Measurements from ENCODE around the gene NCSTN. TPM values are rescaled to one million over a fixed set of nuclear protein-coding genes. Genes with fewer than 3 reads are reported as not detected.

NCSTN gene
- total and polyA plus RNA-seq, 9 of the 15 experiments (the other 6 are each of a cell fraction or from before 2014, with no cell fraction given): 21.3 to 91.1 (median 57.9) TPM

GRCh38 chr1:160353223-160353622 is 10.0 kb downstream of the NCSTN start:
- ATAC-seq (no peak), DNase-seq (ENCODE audit: extremely low read depth in 1 of 4, low spot score in 3 of 4) (no peak), FAIRE-seq (no peak)
- Histone ChIP-seq H4K20me1 (replicated peaks; ENCODE audit: control insufficient read depth, insufficient read depth, low read length) (no peaks in the 10 kb centered on the region; the same call in 1 of the 2 replicates), H3K9ac (ENCODE audit: insufficient read depth in 1 of 2, low read depth in 2 of 2, low read length in 2 of 2) (no peak overlapping the region), H2AFZ (ENCODE audit: low read depth, low read length) (no peak overlapping the region), H3K4me1 (replicated peaks in 1 of 2; ENCODE audit: control insufficient read depth in 2 of 2, insufficient read depth in 2 of 2, low read length in 2 of 2) (no peaks in the 10 kb centered on the region), H3K9me3 (replicated peaks; ENCODE audit: control insufficient read depth, insufficient read depth, low read depth, low read length) (no peaks in the 10 kb centered on the region), H3K4me2 (ENCODE audit: insufficient read depth, low read length) (no peak overlapping the region), H3K79me2 (ENCODE audit: control insufficient read depth, insufficient read depth, low read length) (no peaks in the 10 kb centered on the region), H3K27me3 (ENCODE audit: control insufficient read depth in 2 of 2, insufficient read depth in 2 of 2, low read length in 2 of 2) (no peaks in the 10 kb centered on the region), H3K36me3 (ENCODE audit: control insufficient read depth, insufficient read depth, low read length) (peaks cover 98% of the 10 kb centered on the region), H3K27ac (ENCODE audit: extremely low read depth, low read depth, low read length) (no peak overlapping the region; the same call in 2 of the 3 replicates), H3K9me1 (ENCODE audit: control insufficient read depth, insufficient read depth, low read length) (no peaks in the 10 kb centered on the region), H3K4me3 (no peak overlapping the region)
- ChIA-PET POLR2A (interaction anchor here (0.5 to 5.9 kb wide), 6 partner anchors 9 to 207 kb away, joined by 3 to 37 read pairs (median 6); partner anchors contain the start of gene NHLH1), CTCF (ENCODE audit: low intra/inter-chr PET ratio) (interaction anchor here (2.4 kb wide), 1 partner anchor 24 kb away, joined by 12 read pairs; no protein-coding TSS in a partner anchor)
- intact Hi-C loops (cut with micrococcal nuclease) (no loop called here), in situ Hi-C loops (cut with MboI) (no loop called here)
- WGBS (ENCODE audit: insufficient coverage, low coverage, missing lambda C conversion rate): 85% methylated on average over 2 of the region's 2 CpGs
- TF ChIP-seq ZNF277 (CRISPR knock-in tag; IDR thresholded peaks at IDR 0.05; ENCODE audit: borderline replicate concordance): no peak
- peak; percentile 84 for TF ChIP-seq RFX5 (IDR thresholded peaks at IDR 0.05; ENCODE audit: low read depth, low read length)
- BruUV-seq (replicated peaks): no TSS peak

GRCh38 chr1:160354388-160354985 is 11.3 kb downstream of the NCSTN start:
- no peak overlapping the region for H3K4me3 ChIP-seq
- no peaks in the 10 kb centered on the region for H3K4me1 ChIP-seq (replicated peaks in 1 of 2; ENCODE audit: control insufficient read depth in 2 of 2, insufficient read depth in 2 of 2, low read length in 2 of 2)
- H3K9ac ChIP-seq (ENCODE audit: insufficient read depth in 1 of 2, low read depth in 2 of 2, low read length in 2 of 2): no peak overlapping the region
- WGBS (ENCODE audit: insufficient coverage, low coverage, missing lambda C conversion rate): 58% methylated on average over 5 of the region's 5 CpGs
- CTCF ChIA-PET (ENCODE audit: low intra/inter-chr PET ratio): interaction anchor here (1.1 to 2.4 kb wide), 2 partner anchors 22 to 252 kb away, joined by 4 to 12 read pairs; no protein-coding TSS in a partner anchor
- intact Hi-C loops (cut with micrococcal nuclease) (loop anchor here (1.0 kb wide), 1 partner anchor 22 kb away; no protein-coding TSS in a partner anchor), in situ Hi-C loops (cut with MboI) (no loop called here)
- no peaks in the 10 kb centered on the region for H3K79me2 ChIP-seq (ENCODE audit: control insufficient read depth, insufficient read depth, low read length)
- FAIRE-seq (peak; percentile 88), ATAC-seq (peak; percentile 94), DNase-seq (ENCODE audit: extremely low read depth in 1 of 4, low spot score in 3 of 4) (peak; percentile 58 to 66 (median 60))
- H4K20me1 ChIP-seq (replicated peaks; ENCODE audit: control insufficient read depth, insufficient read depth, low read length): no peaks in the 10 kb centered on the region; the same call in 1 of the 2 replicates
- peaks cover 91% of the 10 kb centered on the region for H3K36me3 ChIP-seq (ENCODE audit: control insufficient read depth, insufficient read depth, low read length)
- no peak overlapping the region for H2AFZ ChIP-seq (ENCODE audit: low read depth, low read length)
- H3K4me2 ChIP-seq (ENCODE audit: insufficient read depth, low read length): no peak overlapping the region
- H3K9me1 ChIP-seq (ENCODE audit: control insufficient read depth, insufficient read depth, low read length): no peaks in the 10 kb centered on the region
- POLR2A ChIA-PET: interaction anchor here (1.3 to 5.9 kb wide), 6 partner anchors 8 to 22 kb away, joined by 4 to 37 read pairs (median 8); partner anchors contain the start of gene NCSTN
- H3K9me3 ChIP-seq (replicated peaks; ENCODE audit: control insufficient read depth, insufficient read depth, low read depth, low read length): no peaks in the 10 kb centered on the region
- H3K27me3 ChIP-seq (ENCODE audit: control insufficient read depth in 2 of 2, insufficient read depth in 2 of 2, low read length in 2 of 2): no peaks in the 10 kb centered on the region
- H3K27ac ChIP-seq (ENCODE audit: extremely low read depth, low read depth, low read length): no peak overlapping the region
- BruUV-seq (replicated peaks): no TSS peak
- TF ChIP-seq SRSF1 (IDR thresholded peaks at IDR 0.05; ENCODE audit: low read depth, low read length) (no peak), ZFP91 (CRISPR knock-in tag; IDR thresholded peaks at IDR 0.05) (no peak), TCF15 (CRISPR knock-in tag; IDR thresholded peaks at IDR 0.05) (no peak), HMGXB4 (CRISPR knock-in tag; IDR thresholded peaks at IDR 0.05) (no peak), SMAD4 (CRISPR knock-in tag; conservative IDR thresholded peaks at IDR 0.05) (0 out of 2 replicates have a peak, but pooled peaks have one; percentile 12)
